Right renal pelvis (tissue), 4 donors: Measurements from ENCODE around the gene STK32C. TPM values are rescaled to one million over a fixed set of nuclear protein-coding genes. Genes with fewer than 3 reads are reported as not detected.
"Not testable (repeated sequence)": the region's sequence is repeated elsewhere in the genome, so short reads cannot be mapped to it uniquely, and the experiment has no call there.

Experiments used
- DNase-seq, 4 donors: peaks; one replicate each; pipeline ENCODE4 v3.0.0-alpha.2; 2013; ENCODE audit warnings: low read depth in 4 of 4, low spot score in 3 of 4, missing footprints in 1 of 4
- polyA plus RNA-seq, 4 donors: library from polyadenylated mRNA; unstranded; fragments of 120-200 nt; gene quantifications; one replicate each; pipeline ENCODE4 v1.2.1, GENCODE V29; 2013; ENCODE audit not compliant: insufficient read length in 4 of 4

STK32C gene
- polyA plus RNA-seq, 4 donors: 11.5 to 14.3 (median 12.0) TPM

GRCh38 chr10:132163278-132163765 is 144.4 kb downstream of the STK32C start:
- DNase-seq: no peak

- DNase-seq: no peak
These were observed 145.0 kb downstream of the STK32C start for GRCh38 chr10:132162590-132163277.

- DNase-seq: no peak
These were observed 145.7 kb downstream of the STK32C start for GRCh38 chr10:132162021-132162531.

GRCh38 chr10:132160834-132161622 is 146.7 kb downstream of the STK32C start:
- DNase-seq: not testable (repeated sequence)

GRCh38 chr10:132160231-132160630 is 147.5 kb downstream of the STK32C start:
- DNase-seq: not testable (repeated sequence)

- not testable (repeated sequence) for DNase-seq
These were observed 148.2 kb downstream of the STK32C start for GRCh38 chr10:132159302-132160230.

GRCh38 chr10:132158823-132159222 is 148.9 kb downstream of the STK32C start:
- no peak for DNase-seq

GRCh38 chr10:132158122-132158741 is 149.5 kb downstream of the STK32C start:
- no peak for DNase-seq

Other genes with a start within 250 kb of the STK32C start
- under 1 TPM; 0.09 to 0.37 (median 0.24) TPM for gene JAKMIP3, start 242.0 kb downstream of the STK32C start, polyA plus RNA-seq
- 10 to 100 TPM; 12.2 to 22.5 (median 15.0) TPM for gene DPYSL4, start 121.0 kb downstream of the STK32C start, polyA plus RNA-seq
- gene LRRC27, start 24.2 kb upstream of the STK32C start, polyA plus RNA-seq: 10 to 100 TPM; 23.2 to 40.2 (median 26.1) TPM
- gene PWWP2B, start 89.2 kb upstream of the STK32C start, polyA plus RNA-seq: 10 to 100 TPM in 2 of 4 donors, 1 to 10 TPM in 2; 7.2 to 12.7 (median 10.4) TPM
- gene INPP5A, start 229.8 kb upstream of the STK32C start, polyA plus RNA-seq: 10 to 100 TPM; 32.2 to 39.1 (median 36.2) TPM